ENCODE results near the gene VPREB1. TPM values are rescaled to one million over a fixed set of nuclear protein-coding genes. Genes with fewer than 3 reads are reported as not detected.

Gene VPREB1
- total RNA-seq, 1 experiment from 2014 or later = not detected

DNA sequence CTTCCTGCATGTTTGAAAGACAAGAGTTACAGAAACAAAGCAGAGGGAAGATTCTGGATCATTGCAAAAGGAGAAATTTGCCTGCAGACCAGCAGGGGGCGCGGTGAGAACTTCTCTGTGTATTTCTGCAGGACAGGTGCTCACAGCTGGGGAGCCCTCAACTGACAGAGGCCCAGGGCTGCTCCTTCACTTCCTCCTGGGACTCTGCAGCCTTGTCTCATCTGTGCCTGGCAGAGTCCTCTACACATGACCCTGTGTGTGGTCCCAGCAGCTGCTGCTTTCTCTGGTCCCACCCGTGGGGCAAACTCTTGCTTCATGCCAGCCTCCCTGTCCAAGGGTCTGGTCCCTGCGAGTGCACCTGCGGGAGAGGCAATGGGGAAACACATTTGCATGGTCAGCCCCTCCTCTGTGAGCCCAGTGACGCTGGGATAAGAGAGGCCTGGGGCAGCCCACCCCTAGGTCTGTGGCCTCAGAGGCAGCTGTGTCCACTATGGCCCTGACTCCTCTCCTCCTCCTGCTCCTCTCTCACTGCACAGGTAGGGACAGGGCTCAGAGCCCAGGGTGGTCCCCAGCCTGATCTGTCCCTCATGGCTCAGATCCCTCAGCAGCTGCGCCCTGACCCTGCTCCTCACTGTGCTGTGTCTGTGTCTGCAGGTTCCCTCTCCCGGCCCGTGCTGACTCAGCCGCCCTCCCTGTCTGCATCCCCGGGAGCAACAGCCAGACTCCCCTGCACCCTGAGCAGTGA is 43.2 kb upstream of the VPREB1 start:
- Histone ChIP-seq H3K4me2 (no peak overlapping the region), H3K27me3 (ENCODE audit: insufficient read depth, low read depth) (peaks cover 30% of the 10 kb centered on the region; the same call in 1 of the 2 replicates), H3K27ac (no peak overlapping the region), H3F3A (ENCODE audit: insufficient read depth, low read depth) (no peaks in the 10 kb centered on the region), H3K4me3 (no peak overlapping the region), H3K79me2 (ENCODE audit: low read depth) (no peaks in the 10 kb centered on the region), H3K4me1 (replicated peaks; ENCODE audit: insufficient read depth) (no peaks in the 10 kb centered on the region), H3K9me2 (ENCODE audit: insufficient read depth) (no peaks in the 10 kb centered on the region), H2AFZ (no peak overlapping the region), H4K20me1 (ENCODE audit: insufficient read depth) (no peaks in the 10 kb centered on the region; the same call in 1 of the 2 replicates), H3K36me3 (ENCODE audit: low read depth) (no peaks in the 10 kb centered on the region), H3K9me3 (ENCODE audit: insufficient read depth, low read depth) (no peaks in the 10 kb centered on the region)
- no peak for TF ChIP-seq EZH2 (IDR thresholded peaks at IDR 0.05; ENCODE audit: low read depth)
- peak; percentile 39; the same call in 1 of the 2 replicates for TF ChIP-seq CTCF (conservative IDR thresholded peaks at IDR 0.05)
- BruUV-seq (replicated peaks) = no TSS peak
- DNase-seq = no peak
- CTCF ChIA-PET = no interaction called here
- intact Hi-C loops (cut with micrococcal nuclease; ENCODE audit: unreplicated experiment) = loop anchor here (10.0 kb wide), 3 partner anchors 223 to 753 kb away; no protein-coding TSS in a partner anchor
- POLR2A ChIA-PET (ENCODE audit: unreplicated experiment) = interaction anchor here (0.5 kb wide), 1 partner anchor 466 kb away, joined by 18 read pairs; the partner anchor contains the start of gene YPEL1

DNA sequence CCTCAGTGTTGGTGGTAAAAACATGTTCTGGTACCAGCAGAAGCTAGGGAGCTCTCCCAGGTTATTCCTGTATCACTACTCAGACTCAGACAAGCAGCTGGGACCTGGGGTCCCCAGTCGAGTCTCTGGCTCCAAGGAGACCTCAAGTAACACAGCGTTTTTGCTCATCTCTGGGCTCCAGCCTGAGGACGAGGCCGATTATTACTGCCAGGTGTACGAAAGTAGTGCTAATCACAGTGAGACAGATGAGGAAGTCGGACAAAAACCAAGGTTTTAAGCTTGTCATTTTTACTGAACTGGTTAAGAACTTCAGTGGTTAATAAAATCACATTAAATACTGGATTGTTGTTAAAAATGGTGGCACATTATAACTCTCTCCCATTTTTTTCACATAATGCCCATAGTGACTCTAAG is 42.6 kb upstream of the VPREB1 start:
- H3K4me1 ChIP-seq (replicated peaks; ENCODE audit: insufficient read depth) = no peaks in the 10 kb centered on the region
- no peaks in the 10 kb centered on the region; the same call in 1 of the 2 replicates for H4K20me1 ChIP-seq (ENCODE audit: insufficient read depth)
- no peaks in the 10 kb centered on the region for H3K36me3 ChIP-seq (ENCODE audit: low read depth)
- no peak for DNase-seq
- no TSS peak for BruUV-seq (replicated peaks)
- no peak overlapping the region for H3K4me2 ChIP-seq
- no peak overlapping the region for H3K27ac ChIP-seq
- ChIA-PET POLR2A (ENCODE audit: unreplicated experiment) (interaction anchor here (0.5 kb wide), 1 partner anchor 466 kb away, joined by 18 read pairs; the partner anchor contains the start of gene YPEL1), CTCF (no interaction called here)
- H3K27me3 ChIP-seq (ENCODE audit: insufficient read depth, low read depth) = peaks cover 30% of the 10 kb centered on the region; the same call in 1 of the 2 replicates
- H3K9me2 ChIP-seq (ENCODE audit: insufficient read depth) = no peaks in the 10 kb centered on the region
- intact Hi-C loops (cut with micrococcal nuclease; ENCODE audit: unreplicated experiment) = loop anchor here (10.0 kb wide), 3 partner anchors 223 to 753 kb away; no protein-coding TSS in a partner anchor
- H3F3A ChIP-seq (ENCODE audit: insufficient read depth, low read depth) = no peaks in the 10 kb centered on the region
- TF ChIP-seq EZH2 (IDR thresholded peaks at IDR 0.05; ENCODE audit: low read depth) (no peak), CTCF (conservative IDR thresholded peaks at IDR 0.05) (no peak)
- no peak overlapping the region for H2AFZ ChIP-seq
- no peaks in the 10 kb centered on the region for H3K79me2 ChIP-seq (ENCODE audit: low read depth)
- no peak overlapping the region for H3K4me3 ChIP-seq
- no peaks in the 10 kb centered on the region for H3K9me3 ChIP-seq (ENCODE audit: insufficient read depth, low read depth)

DNA sequence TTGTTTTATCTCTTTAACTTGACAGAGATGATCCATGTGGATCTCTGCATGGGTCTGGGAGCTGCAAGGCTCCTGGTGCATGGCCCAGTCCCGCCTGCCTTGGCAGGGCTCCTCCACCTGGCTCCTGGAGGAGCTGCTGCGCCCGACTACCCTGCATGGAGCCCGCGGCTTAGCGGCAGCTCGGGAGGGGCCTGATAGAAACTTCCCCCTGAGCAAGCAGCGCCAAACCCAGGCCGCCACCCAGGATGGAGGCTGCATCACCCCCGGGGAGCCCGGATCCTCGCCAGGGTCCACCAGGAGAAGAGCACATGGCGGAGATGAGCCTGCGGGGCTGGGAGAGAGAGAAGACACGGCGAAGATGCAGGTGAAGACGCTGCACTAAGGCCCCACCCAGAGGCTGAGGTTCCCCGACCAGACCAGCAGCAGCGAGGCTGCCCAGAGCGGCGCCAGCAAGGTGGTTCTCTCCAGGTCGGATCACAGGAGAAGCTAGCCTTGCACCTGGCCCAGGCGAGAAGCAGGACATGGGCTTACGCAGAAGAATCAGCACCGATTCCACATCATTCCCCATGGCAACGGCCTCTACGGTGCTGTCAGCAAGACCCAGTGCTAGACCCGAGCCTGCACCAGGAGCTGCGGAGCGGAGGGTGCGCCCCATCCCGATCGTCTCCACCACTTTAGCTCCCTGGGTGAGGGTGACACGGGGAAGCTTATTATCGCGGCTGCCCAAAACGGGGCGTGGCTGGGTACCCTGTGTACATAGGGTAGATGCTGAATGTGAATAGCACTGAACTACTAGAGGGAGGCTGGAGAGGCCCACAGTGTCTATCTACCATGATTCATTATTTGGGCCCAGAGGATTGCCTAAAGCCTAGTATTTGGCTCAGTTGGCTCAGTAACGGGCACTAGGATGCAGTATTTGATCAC is 41.3 kb upstream of the VPREB1 start:
- Histone ChIP-seq H3K4me1 (replicated peaks; ENCODE audit: insufficient read depth) (no peaks in the 10 kb centered on the region), H4K20me1 (ENCODE audit: insufficient read depth) (no peaks in the 10 kb centered on the region; the same call in 1 of the 2 replicates), H3K9me3 (ENCODE audit: insufficient read depth, low read depth) (no peaks in the 10 kb centered on the region), H3K9me2 (ENCODE audit: insufficient read depth) (no peaks in the 10 kb centered on the region), H3K4me2 (no peak overlapping the region), H3K36me3 (ENCODE audit: low read depth) (no peaks in the 10 kb centered on the region), H3K27ac (no peak overlapping the region), H3K4me3 (no peak overlapping the region), H3K27me3 (ENCODE audit: insufficient read depth, low read depth) (peaks cover 23% of the 10 kb centered on the region; the same call in 1 of the 2 replicates), H3K79me2 (ENCODE audit: low read depth) (no peaks in the 10 kb centered on the region), H2AFZ (no peak overlapping the region), H3F3A (ENCODE audit: insufficient read depth, low read depth) (no peaks in the 10 kb centered on the region)
- BruUV-seq (replicated peaks) = no TSS peak
- no peak for DNase-seq
- ChIA-PET CTCF (interaction anchor here (0.6 to 0.8 kb wide), 2 partner anchors 44 to 287 kb away, joined by 3 to 10 read pairs; no protein-coding TSS in a partner anchor), POLR2A (ENCODE audit: unreplicated experiment) (interaction anchor here (0.6 kb wide), 1 partner anchor 94 kb away, joined by 10 read pairs; no protein-coding TSS in a partner anchor)
- no peak for TF ChIP-seq CTCF (conservative IDR thresholded peaks at IDR 0.05)
- no peak for TF ChIP-seq EZH2 (IDR thresholded peaks at IDR 0.05; ENCODE audit: low read depth)
- intact Hi-C loops (cut with micrococcal nuclease; ENCODE audit: unreplicated experiment) = loop anchor here (10.0 kb wide), 3 partner anchors 221 to 751 kb away; no protein-coding TSS in a partner anchor
